DLD1 (cell line): ENCODE results near the gene TBC1D13.
"Not testable (repeated sequence)": the region's sequence is repeated elsewhere in the genome, so short reads cannot be mapped to it uniquely, and the experiment has no call there.

ENCODE experiments used
- in situ Hi-C: cut with HindIII; loops from 2 replicates; pipeline ENCODE4 v1.10.0; 2017; ENCODE audit warnings: low sequenced_read_pairs

The TBC1D13 gene

GRCh38 chr9:128782669-128783068, 4.4 kb upstream of the TBC1D13 start:
- in situ Hi-C loops = no loop called here

DNA sequence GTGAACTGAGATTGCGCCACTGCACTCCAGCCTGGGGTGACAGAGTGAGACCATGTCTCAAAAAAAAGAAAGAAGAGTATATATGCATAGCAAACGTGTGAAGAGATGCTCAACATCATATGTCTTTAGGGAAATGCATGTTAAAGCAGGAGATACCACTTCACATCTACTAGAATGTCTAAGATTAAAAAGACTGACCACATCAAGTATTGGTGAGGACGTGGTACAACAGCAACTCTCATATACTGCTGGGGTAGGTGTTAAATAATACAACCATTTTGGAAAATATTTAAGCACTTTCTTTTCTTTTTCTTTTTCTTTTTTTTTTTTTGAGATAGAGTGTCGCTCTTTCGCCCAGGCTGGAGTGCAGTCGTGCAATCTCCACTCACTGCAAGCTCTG, 1.6 kb upstream of the TBC1D13 start:
- in situ Hi-C loops = no loop called here

- in situ Hi-C loops = no loop called here
These were observed 606 bp downstream of the TBC1D13 start for GRCh38 chr9:128787659-128788058.

GRCh38 chr9:128788445-128788844, 1.4 kb downstream of the TBC1D13 start:
- in situ Hi-C loops = no loop called here

DNA sequence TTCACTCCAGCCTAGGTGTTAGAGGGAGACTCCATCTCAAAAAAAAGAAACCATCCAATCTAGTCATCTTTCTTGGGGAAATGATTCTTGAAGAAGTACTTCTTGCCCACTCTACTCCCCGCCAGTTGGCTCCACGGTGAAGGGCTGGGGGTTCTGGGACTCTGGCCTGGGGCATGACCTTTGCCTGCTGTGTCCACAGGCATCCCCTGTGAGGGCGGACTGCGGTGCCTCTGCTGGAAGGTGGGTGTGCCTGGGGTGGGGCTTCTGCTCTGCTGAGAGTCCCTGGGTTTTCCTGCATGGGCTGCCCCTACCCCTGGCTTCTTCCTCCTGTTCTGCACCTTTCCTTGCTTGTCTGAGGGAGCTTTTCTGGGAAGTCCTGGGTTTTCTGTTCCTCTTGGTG, 3.5 kb downstream of the TBC1D13 start:
- in situ Hi-C loops = no loop called here

GRCh38 chr9:128792134-128792533, 5.1 kb downstream of the TBC1D13 start:
- in situ Hi-C loops = no loop called here

DNA sequence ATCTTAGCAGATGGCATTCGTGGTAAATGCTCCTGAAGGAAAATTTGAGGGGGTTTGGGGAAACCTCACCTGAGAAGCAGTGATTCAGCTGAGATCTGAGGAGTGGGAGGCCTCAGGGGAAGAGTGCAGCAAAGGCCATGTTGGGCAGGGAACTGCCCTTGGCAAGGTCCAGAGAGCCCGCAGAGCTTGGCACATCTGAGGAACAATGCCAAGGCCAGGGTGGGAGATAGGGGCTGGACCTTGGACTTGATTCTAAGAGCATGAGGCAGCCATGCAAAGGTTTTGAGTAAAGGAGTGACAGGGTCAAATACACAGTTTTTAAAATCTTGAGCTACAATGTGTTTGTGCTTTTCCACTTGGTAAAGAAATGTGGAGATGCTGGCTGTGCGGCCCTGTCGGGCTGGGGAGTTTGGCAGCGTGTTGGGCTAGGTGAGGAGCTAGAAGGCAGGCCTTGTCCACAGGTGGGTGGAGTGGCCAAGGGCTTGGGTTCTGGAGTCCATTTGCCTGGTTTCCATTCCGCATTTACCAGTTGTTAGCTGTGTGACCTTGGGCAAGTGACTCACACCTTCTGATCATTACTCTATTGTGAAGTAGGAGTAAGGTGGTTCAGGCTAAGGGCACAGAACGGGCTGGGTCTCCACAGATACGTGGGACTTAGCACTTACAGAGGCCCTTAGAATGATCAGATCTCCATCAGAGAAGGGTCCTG, 6.1 kb downstream of the TBC1D13 start:
- in situ Hi-C loops = no loop called here

DNA sequence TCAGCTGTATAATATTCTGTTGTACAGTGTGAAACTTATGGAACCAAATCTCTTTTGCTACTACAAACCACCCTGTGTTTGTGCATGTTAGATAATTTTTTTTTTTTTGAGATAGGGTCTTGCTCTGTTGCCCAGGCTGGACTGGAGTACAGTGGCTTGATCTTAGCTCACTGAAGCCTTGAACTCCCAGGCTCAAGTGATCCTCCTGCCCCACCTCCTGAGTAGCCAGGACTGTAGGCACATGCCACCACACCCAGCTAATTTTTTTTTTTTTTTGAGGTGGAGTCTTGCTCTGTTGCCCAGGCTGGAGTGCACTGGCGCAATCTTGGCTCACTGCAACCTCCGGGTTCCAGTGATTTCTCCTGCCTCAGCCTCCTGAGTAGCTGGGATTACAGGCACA, 7.9 kb downstream of the TBC1D13 start:
- in situ Hi-C loops = not testable (repeated sequence)

- in situ Hi-C loops = no loop called here
These were observed 11.8 kb downstream of the TBC1D13 start for GRCh38 chr9:128798896-128799295.

GRCh38 chr9:128800061-128800460, 13.0 kb downstream of the TBC1D13 start:
- in situ Hi-C loops = no loop called here

GRCh38 chr9:128802482-128802881, 15.4 kb downstream of the TBC1D13 start:
- in situ Hi-C loops = no loop called here

- in situ Hi-C loops = no loop called here
These were observed 18.6 kb downstream of the TBC1D13 start for GRCh38 chr9:128805661-128806060.

DNA sequence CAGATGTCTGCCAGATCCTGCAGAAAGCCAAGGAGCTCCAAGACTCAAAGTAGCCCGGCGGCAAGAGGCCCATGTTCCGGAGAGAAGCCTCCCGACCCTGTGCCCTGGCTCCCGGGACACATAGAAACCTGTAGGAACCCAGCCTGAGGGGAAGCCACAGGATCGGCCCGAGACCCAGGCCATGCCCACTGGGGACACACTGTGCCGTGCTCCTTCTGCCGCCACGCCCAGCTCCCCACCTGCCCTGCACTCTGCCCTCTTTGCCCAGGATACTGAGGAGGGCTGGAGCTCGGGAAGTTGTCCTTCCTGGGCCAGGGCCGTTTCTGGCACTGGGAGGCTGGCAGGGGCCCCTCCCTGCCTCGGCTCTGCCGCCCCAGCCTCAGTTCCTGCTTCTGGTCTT, 20.8 kb downstream of the TBC1D13 start:
- in situ Hi-C loops = no loop called here

GRCh38 chr9:128808543-128808942, 21.5 kb downstream of the TBC1D13 start:
- in situ Hi-C loops = no loop called here

DNA sequence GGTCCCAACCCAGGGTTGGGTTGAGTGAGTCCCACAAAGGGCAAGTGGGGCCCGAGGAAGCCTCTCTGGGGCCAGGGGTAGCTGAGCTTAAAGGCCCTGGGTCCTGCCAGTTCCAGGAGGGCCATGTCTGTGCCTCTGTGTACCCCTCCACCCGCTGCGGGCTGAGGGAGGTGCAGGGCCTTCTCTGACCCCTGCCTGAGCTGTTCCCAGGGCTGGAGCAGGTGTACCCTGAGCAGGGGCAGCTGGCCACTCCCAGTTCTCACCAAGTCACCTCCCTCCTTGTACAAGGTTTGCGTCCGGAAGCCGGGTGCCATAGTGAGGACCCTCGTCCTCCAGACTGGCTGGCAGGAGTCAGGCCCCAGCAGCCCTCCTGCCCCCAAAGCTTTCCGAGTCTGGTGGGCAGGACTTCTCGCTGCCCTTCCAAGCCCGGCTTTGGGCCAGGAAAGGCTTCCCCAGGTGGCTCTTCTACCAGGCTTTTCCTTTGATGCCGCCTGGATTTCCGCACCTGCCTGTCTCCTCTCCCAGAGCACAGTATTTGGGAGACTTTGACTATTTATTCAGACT, 22.1 kb downstream of the TBC1D13 start:
- in situ Hi-C loops = no loop called here

- in situ Hi-C loops = loop anchor here (10.0 kb wide), 1 partner anchor 55 kb away; no protein-coding TSS in a partner anchor
These were observed 22.8 kb downstream of the TBC1D13 start for GRCh38 chr9:128809831-128810230.

DNA sequence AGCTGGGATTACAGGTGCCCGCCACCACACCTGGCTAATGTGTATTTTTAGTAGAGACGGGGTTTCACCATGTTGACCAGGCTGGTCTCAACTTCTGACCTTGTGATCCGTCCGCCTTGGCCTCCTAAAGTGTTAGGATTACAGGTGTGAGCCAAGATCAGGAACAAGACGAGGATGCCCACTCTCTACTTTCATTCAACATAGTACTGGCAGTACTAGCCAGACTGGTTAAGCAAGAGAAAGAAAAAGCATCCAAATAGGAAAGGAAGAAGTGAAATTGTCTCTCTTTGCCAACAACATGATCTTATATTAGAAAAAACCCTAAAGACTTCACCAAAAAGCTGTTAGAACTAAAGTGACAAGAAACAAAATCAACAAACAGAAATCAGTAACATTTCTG, 23.8 kb downstream of the TBC1D13 start:
- in situ Hi-C loops = loop anchor here (10.0 kb wide), 1 partner anchor 54 kb away; no protein-coding TSS in a partner anchor

DNA sequence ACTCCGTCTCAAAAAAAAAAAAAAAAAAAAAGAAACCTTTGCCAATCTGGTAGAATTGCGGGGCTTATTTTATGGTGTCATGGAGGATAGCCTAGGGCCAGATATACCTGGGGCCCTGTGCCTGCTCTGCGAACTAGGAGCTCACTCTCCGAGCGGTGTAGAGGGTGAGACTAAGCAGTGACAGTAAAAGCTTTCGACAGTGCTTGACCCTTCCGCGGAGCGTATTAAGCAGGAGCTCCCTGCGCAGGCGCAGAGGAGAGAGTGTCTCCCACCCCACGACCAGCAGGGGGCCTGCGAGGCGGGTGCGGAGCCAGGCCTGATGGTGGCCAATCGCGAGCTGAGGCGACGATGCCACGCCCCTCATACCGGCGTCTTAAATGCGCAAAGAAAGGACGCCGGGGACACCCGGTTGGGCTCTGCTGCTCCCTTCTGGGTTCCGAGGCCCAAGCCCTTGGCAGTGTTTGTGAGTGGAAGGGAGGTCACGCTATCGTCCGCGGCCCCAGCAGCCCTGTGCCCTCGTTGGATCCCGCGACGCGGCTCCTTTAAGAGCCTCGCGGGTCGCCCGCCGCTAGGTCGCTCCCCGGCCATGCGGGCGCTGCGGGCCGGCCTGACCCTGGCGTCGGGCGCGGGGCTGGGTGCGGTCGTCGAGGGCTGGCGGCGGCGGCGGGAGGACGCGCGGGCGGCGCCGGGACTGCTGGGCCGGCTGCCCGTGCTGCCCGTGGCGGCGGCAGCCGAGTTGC, 31.2 kb downstream of the TBC1D13 start, which contains the start of gene ENDOG:
Gene ENDOG (plus strand): TSS at position 402 of the 740 bp plus-strand sequence. CDS start 185 bp downstream, at position 587.
- in situ Hi-C loops = loop anchor here (10.0 kb wide), 1 partner anchor 47 kb away; no protein-coding TSS in a partner anchor

DNA sequence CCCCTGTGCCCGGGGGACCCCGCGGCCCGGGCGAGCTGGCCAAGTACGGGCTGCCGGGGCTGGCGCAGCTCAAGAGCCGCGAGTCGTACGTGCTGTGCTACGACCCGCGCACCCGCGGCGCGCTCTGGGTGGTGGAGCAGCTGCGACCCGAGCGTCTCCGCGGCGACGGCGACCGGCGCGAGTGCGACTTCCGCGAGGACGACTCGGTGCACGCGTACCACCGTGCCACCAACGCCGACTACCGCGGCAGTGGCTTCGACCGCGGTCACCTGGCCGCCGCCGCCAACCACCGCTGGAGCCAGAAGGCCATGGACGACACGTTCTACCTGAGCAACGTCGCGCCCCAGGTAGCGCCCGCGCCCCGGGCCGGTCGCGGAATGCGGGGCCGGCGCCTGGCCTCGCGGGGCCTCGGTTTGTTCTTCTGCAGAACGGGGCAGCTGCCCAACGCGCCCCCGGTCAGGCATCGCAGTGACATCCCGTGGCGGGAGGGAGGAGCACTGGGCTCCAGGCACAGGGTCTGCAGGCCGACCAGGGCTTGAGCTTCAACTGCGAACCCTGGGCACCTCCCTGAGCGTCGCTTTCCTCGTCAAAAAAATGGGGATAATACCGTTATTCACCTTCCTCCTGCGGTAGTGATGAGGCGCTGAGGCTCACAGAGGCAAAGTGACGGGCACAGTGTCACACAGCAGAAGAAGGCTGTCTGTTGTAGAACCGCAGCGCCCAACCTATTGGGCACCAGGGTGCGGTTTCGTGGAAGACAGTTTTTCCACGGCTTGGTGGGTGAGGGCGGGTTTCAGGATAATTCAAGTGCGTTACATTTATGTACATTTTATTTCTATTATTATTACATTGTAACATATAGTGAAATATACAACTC, 32.0 kb downstream of the TBC1D13 start:
- in situ Hi-C loops = loop anchor here (10.0 kb wide), 1 partner anchor 46 kb away; no protein-coding TSS in a partner anchor
